CD4-positive, alpha-beta T cell treated with Interleukin-17A for 1 hour (primary cell): Measurements from ENCODE around the gene KLHL21.
"Not testable (repeated sequence)": the region's sequence is repeated elsewhere in the genome, so short reads cannot be mapped to it uniquely, and the experiment has no call there.

Experiments
- DNase-seq: peaks from one replicate; pipeline ENCODE4 v3.0.0-alpha.2; 2020

The KLHL21 gene

DNA sequence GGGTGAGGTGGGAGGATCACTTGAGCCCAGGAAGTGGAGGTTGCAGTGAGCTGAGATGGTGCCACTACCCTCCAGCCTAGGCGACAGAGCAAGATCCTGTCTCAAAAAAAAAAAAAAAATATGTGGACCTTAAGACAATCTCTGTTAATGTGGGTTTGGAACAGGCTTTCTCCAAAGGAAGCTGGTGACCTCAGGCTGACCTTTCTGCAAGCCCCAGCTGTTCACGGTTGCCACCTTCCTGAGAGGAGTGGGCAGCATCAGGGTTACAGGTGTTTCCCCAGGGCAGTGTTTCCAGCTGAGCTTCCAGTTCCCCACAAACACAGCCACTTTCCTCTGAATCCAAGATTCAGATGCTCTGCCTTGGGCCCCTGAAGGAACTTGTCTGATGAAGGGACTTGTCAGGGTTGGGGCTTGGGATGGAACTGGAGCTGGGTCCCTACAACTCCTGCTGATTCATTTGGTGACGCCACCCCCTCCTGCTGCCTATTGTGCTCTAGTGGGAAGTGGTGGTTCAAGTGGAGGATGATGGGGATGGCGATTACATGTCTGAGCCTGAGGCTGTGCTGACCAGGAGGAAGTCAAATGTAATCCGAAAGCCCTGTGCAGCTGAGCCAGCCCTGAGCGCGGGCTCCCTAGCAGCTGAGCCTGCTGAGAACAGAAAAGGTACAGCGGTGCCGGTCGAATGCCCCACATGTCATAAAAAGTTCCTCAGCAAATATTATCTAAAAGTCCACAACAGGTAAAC lies 20.9 kb downstream of the KLHL21 start:
- DNase-seq, result no peak

DNA sequence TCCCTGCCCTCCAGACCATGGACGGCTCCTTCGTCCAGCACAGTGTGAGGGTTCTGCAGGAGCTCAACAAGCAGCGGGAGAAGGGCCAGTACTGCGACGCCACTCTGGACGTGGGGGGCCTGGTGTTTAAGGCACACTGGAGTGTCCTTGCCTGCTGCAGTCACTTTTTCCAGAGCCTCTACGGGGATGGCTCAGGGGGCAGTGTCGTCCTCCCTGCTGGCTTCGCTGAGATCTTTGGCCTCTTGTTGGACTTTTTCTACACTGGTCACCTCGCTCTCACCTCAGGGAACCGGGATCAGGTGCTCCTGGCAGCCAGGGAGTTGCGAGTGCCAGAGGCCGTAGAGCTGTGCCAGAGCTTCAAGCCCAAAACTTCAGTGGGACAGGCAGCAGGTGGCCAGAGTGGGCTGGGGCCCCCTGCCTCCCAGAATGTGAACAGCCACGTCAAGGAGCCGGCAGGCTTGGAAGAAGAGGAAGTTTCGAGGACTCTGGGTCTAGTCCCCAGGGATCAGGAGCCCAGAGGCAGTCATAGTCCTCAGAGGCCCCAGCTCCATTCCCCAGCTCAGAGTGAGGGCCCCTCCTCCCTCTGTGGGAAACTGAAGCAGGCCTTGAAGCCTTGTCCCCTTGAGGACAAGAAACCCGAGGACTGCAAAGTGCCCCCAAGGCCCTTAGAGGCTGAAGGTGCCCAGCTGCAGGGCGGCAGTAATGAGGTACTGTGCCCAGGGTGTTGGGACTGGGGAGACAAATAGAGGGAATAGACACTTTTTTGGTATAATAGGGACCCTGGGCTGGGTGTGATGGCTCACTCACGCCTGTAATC lies 21.9 kb downstream of the KLHL21 start:
- DNase-seq, result no peak

DNA sequence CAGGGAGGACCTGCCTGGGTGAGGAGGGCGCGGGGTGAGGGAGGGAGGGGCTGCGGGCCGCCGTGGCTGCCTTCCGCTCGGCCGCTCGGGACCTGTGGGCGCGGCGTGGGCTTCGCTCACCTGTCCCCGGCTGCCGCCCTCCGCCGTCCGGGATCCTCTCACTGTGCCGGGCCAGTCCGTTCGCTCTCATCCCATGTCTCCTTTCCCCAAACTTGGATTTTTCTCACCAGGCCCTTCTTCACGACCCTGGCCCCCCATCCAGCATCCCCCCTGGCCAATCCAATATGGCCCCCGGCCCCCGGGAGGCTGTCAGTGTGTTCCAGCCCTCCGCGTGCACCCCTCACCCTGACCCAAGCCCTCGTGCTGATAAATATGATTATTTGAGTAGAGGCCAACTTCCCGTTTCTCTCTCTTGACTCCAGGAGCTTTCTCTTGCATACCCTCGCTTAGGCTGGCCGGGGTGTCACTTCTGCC lies 22.5 kb downstream of the KLHL21 start:
- peak; percentile 15 for DNase-seq

DNA sequence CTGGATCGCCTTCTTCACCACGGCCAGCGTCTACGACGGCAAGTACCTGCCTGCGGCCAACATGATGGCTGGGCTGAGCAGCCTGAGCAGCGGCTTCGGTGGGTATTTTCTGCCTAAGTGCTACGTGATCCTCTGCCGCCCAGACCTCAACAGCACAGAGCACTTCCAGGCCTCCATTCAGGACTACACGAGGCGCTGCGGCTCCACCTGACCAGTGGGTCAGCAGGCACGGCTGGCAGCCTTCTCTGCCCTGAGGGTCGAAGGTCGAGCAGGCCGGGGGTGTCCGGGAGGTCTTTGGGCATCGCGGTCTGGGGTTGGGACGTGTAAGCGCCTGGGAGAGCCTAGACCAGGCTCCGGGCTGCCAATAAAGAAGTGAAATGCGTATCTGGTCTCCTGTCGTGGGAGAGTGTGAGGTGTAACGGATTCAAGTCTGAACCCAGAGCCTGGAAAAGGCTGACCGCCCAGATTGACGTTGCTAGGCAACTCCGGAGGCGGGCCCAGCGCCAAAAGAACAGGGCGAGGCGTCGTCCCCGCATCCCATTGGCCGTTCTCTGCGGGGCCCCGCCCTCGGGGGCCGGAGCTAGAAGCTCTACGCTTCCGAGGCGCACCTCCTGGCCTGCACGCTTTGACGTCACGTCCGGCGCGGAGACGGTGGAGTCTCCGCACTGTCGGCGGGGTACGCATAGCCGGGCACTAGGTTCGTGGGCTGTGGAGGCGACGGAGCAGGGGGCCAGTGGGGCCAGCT lies 23.1 kb downstream of the KLHL21 start, which contains the start of gene ZBTB48:
Gene ZBTB48 (plus strand): TSS at position 621 of the 745 bp plus-strand sequence. CDS start 616 bp downstream, outside the sequence.
- DNase-seq, result peak; percentile 97

DNA sequence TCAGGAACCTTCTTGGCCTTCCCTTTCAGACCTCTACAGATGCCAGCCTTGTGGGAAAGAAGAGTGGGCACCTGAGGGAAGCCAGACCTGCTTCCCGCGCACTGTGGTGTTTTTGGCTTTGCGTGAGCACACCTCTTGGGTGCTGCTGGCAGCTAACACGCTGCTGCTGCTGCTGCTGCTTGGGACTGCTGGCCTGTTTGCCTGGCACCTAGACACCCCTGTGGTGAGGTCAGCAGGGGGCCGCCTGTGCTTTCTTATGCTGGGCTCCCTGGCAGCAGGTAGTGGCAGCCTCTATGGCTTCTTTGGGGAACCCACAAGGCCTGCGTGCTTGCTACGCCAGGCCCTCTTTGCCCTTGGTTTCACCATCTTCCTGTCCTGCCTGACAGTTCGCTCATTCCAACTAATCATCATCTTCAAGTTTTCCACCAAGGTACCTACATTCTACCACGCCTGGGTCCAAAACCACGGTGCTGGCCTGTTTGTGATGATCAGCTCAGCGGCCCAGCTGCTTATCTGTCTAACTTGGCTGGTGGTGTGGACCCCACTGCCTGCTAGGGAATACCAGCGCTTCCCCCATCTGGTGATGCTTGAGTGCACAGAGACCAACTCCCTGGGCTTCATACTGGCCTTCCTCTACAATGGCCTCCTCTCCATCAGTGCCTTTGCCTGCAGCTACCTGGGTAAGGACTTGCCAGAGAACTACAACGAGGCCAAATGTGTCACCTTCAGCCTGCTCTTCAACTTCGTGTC lies 23.9 kb downstream of the KLHL21 start:
- DNase-seq, result no peak

DNA sequence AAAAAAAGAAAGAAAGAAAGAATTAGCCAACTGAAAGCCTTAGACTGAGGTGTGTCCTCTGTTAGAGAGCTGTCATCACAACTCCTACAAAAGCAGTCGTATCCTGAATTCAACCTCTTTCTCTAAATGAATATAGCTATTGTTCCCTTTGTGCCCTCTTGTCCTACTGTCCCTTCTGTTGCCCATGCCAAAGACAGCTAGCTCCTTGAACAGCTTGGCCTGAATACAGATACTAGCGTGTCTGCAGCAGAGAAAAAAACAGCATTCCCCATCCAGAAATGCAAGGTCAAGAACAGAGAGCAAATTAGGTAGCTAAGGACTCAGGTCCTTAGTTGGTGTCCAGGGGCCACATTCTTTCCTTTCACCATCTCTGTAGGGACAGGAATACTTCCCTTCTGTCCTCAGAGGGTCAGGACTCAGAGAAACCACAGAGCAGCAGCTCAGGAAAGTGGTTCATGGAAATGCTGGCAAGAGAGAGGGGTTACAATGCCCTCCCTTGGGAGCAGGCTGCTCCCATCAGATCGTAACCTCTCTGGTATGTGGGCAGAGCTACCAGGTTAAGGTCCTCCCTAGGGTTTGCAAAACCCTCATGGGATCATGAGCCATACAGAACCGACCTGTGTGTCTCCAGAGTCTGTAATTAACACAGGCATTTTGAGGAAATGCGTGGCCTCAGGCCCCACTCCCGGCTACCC lies 24.7 kb downstream of the KLHL21 start:
- DNase-seq, result no peak

DNA sequence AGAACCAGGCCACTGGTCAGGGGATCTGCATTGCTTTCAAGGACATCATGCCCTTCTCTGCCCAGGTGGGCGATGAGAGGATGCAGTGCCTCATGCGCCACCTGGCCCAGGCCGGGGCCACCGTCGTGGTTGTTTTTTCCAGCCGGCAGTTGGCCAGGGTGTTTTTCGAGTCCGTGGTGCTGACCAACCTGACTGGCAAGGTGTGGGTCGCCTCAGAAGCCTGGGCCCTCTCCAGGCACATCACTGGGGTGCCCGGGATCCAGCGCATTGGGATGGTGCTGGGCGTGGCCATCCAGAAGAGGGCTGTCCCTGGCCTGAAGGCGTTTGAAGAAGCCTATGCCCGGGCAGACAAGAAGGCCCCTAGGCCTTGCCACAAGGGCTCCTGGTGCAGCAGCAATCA lies 27.9 kb downstream of the KLHL21 start:
- no peak for DNase-seq

DNA sequence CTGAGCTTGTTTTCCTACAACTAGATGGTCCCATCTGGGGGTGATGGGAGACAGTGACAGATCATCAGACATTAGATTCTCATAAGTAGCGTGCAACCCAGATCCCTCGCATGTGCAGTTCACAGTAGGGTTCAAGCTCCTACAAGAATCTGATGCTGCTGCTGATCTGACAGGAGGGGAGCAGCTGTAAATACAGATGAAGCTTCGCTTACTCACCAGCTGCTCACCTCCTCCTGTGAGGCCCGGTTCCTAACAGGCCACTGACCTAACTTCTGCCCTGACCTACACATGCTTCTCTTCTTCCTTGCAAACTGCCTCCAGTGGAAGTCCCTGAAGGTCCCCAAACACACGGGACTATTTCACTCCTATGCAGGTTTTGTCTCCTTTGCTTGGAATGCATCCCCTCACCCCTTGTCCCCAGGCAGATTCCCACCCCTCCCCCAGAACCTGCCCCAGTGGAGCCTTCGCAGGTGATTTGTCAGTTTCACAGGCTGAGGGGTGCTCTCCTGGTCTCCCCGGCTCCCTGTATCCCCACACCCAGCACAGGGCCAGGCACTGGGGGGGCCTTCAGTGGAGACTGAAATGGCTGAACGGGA lies 28.5 kb downstream of the KLHL21 start:
- DNase-seq, result no peak

DNA sequence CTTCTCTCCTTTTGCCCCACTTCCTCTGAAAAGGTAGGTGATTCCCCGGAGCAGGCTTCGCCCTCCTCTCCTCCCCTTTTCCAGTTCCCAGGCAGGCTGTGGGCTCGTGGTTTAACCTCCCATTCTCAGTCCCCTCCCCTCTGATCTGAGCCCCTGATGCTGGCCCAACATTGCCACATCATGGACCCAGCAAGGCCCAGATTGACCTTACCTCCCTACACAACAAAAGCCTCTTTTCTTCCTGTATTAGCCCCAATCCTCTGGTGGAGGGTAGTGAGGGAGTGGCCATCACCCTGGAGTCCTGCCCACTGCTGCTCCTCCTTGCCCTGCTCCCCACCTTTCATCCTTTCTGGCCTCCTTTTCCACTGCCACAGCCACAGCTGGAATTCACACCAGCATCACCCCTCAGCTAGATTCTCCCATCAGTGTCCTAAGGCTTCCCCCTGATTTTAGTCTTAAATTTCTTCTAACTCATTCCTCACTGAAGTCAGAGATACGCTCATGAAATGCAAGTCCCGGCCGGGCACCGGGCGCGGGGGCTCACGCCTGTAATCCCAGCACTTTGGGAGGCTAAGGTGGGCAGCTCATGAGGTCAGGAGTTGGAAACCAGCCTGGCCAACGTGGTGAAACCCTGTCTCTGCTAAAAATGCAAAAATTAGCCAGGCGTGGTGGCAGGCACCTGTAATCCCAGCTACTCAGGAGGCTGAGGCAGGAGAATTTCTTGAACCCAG lies 29.9 kb downstream of the KLHL21 start:
- DNase-seq, result no peak

DNA sequence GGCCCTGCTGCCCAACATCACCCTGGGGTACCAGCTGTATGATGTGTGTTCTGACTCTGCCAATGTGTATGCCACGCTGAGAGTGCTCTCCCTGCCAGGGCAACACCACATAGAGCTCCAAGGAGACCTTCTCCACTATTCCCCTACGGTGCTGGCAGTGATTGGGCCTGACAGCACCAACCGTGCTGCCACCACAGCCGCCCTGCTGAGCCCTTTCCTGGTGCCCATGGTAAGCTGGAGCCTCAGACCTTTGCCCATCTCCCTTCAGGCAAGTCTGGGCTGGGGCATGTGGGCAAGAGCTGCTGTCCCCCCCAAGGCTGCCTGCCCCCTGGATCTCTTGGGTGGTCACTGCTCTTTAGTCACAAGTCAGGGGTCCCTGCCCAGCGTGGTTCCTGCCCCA lies 31.7 kb downstream of the KLHL21 start:
- DNase-seq, result no peak

DNA sequence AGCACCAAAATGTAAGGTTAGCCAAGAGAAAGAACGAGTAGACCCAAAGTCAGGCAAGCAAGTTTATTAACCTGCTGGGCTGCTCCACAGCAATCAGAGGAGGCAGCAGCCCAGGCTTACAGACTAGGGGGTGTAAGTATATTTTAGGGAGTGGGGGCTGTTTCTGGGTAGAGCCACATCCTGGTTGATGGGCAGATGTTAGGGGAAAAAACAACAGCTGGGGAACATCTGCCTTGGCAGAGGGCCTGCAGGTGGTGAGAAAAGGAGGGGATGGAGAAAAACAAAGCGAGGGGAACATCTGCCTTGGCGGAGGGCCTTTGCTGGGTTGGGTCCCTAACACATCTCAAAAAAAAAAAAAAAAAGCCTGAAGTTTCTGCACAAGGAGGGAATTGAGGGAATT lies 32.6 kb downstream of the KLHL21 start:
- DNase-seq, result no peak

DNA sequence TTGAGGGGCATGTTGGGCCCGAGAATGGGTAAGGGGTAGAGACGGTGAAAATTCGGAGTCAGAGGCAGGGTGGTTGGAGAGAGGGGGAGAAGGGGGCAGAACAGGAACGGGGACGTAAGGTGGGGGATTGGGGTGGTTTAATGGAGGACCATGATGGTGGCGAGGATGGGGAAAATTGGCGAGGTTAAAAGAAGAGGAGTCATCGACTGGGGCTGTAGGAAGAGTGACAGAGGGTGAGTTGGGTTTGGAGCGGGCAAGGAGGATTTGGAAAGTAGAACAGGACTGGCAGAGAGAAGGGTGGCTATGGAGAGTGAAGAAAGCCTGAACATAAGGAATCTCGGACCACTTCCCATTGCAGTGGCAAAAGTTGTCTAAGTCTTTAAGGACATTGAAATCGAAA lies 33.6 kb downstream of the KLHL21 start:
- DNase-seq, result no peak

DNA sequence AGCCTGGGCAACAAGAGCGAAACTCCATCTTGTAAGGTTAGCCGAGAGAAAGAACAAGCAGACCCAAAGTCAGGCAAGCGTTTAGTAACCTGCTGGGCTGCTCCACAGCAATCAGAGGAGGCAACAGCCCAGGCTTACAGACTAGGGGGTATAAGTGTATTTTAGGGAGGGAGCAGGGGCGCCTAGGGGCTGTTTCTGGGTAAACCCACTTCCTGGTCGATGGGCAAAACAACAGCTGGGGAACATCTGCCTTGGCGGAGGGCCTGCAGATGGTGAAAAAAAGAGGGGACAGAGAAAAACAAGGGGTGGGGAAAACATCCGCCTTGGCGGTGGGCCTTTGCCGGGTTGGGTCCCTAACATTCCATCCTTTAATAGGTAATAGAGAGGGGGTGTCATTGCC lies 42.4 kb downstream of the KLHL21 start:
- no peak for DNase-seq

DNA sequence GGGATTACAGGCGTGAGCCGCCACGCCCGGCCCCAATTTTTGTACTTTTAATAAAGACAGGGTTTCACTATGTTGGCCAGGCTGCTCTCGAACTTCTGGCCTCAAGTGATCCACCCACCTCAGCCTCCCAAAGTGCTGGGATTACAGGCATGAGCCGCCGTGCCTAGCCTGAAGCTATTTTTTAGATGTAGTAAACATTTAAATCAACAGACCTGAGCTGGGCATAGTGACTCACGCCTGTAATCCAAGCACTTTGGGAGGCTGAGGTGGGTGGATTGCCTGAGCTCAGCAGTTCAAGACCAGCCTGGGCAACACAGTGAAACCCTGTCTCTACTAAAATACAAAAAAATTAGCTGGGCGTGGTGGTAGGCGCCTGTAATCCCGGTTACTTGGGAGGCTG lies 43.5 kb downstream of the KLHL21 start:
- DNase-seq, result not testable (repeated sequence)

DNA sequence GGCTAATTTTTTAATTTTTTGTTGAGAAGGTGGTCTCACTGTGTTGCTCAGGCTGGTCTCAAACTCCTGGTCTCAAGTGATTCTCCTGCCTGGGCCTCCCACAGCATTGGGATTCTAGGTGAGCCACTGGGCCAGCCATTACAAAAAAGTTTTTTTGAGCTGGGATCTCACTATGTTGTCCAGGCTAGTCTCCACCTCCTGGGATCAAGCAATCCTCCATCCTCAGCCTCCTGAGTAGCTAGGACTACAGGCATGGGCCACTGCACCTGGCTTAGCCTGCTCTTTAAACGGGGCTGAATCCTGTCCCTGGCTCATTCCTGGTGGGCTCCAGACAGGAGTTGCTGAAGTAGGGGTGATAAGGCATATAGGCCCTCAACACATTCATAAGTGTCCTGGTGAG lies 45.1 kb downstream of the KLHL21 start:
- DNase-seq, result no peak

DNA sequence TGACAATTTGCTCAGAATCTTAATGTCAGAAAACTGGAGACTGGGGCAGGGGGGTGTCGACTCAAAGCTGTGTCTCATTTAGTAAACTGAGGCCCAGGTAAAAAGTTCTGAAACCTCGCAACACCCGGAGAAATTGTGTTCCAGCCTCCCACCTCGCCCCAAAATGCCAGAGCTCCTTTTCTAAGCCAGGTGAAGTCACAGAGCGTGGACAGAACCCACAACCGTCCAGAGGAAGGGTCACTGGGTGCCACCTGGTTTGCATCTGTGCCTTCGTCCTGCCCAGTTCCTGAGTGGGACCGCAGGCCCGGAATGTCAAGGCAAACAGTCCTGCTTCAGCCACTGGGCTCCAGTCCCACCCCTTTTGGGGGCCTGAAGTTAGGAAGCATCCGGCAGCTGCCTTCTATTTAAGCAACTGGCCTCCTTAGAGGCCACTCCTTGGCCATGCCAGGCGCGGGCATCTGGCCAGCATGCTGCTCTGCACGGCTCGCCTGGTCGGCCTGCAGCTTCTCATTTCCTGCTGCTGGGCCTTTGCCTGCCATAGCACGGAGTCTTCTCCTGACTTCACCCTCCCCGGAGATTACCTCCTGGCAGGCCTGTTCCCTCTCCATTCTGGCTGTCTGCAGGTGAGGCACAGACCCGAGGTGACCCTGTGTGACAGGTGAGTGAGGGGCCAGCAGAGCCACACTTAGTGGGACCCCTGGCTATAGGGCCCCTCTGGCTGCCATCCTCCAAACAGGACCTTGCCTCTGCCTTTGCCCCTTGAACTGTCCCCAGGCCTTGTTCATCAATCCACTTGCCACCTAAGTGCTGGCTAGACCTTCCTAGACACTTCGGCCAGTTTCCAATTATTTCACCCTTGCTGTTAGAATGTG lies 47.5 kb downstream of the KLHL21 start, which contains the start of gene TAS1R1:
Gene TAS1R1 (plus strand): TSS at position 401 of the 872 bp plus-strand sequence. CDS start 67 bp downstream, at position 468.
- no peak for DNase-seq

DNA sequence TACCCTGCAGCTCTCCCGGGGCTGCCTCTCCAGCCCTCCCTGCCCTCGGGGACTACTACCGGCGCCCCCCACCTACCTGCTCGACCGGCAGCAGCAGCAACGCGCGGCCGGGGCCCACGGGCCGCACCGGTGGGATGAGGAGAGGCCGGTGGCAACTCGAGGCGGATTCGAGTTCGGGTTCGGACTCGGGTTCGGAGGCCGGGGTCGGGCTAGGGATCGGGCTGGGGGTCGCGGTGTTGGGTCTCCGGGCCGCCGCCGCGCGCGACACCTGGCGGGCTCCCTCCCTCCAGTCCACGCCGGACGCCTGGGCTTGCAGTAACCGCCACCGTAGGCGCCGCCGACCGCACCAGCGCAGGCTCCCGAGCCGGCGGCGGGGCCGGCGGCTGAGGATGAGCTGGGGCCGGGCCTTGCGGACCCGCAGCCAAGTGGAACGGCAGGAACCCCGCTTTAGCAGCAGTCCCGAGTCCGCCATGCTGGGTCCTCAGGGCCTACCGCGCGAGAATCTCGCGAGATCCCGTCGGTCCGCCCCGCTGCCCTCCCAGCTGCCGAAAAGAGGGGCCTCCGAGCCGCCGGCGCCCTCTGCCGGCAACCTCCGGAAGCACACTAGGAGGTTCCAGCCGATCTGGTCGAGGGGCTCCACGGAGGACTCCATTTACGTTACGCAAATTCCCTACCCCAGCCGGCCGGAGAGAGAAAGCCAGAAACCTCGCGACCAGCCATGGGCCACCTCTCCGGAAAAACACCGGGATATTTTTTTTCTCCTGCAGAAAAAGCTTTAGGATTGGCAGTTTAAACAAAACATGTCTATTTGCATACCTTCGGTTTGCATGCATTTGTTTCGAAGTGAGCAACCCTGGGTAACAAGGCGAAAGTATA lies 48.4 kb downstream of the KLHL21 start, which contains the start of gene NOL9:
Gene NOL9 (minus strand): TSS at position 483 of the 876 bp plus-strand sequence. CDS start 11 bp downstream, at position 472.
- DNase-seq, result peak; percentile 95

DNA sequence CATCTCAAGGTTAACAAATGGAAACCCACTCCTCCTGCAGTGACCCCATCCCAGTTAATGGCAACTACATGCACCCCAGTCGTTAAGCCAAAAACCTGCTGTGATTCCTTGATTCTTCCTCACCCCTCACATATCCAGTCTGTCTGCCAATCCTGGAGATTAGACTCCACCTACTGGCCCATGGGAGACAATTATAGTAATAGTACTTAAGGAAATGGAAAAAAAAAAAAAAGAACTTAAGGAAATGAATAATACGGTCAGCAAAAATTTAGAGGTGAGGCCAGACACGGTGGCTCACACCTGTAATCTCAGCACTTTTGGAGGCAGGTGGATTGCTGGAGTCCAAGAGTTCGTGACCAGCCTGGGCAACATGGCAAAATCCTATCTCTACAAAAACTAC lies 55.4 kb downstream of the KLHL21 start:
- no peak for DNase-seq
